ENCODE results near the gene KDM3B.

DNA sequence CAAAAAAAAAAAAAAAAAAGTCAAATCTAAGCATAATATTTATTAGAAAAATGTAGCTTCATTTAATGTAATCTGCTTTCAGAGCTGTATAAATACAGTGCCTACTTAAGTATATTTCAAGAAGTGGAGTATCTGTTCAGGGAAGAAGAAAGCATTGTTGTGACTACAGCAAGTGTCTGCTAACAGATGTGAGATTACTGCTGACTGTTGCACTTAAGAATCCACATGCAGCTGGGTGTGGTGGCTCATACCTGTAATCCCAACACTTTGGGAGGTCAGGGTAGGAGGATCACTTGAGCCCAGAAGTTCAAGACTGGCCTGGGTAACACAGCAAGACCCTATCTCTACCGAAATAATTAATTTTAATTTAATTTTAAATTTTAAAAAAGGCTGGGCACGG is 19.0 kb downstream of the KDM3B start:
- TF ChIP-seq GATA2 (IDR thresholded peaks at IDR 0.05; ENCODE audit: low read depth, low read length) (no peak), GATA3 (IDR thresholded peaks at IDR 0.05; ENCODE audit: low read depth, low read length) (no peak)
